ENCODE data around the gene SH3RF3. TPM values are rescaled to one million over a fixed set of nuclear protein-coding genes. Genes with fewer than 3 reads are reported as not detected.

SH3RF3 gene
- total and polyA plus RNA-seq, 10 of the 15 experiments (the other 5 are each of a cell fraction or from before 2014, with no cell fraction given) = 0.08 to 8.8 (median 2.3) TPM

GRCh38 chr2:109422758-109423500 is 293.9 kb downstream of the SH3RF3 start:
- ChIA-PET CTCF (no interaction called here), RAD21 (ENCODE audit: unreplicated experiment) (no interaction called here), SMC1A (ENCODE audit: uncharacterized antibody, unreplicated experiment) (no interaction called here), POLR2A (no interaction called here)
- intact Hi-C loops (cut with micrococcal nuclease; ENCODE audit: unreplicated experiment) = no loop called here
- Histone ChIP-seq H3K4me3 (no peak overlapping the region), H3K36me3 (ENCODE audit: control insufficient read depth in 2 of 2, insufficient read depth in 2 of 2, low read length in 1 of 2) (no peaks in the 10 kb centered on the region), H3K27me3 (replicated peaks in 1 of 2; ENCODE audit: control insufficient read depth in 2 of 2, insufficient read depth in 2 of 2, low read length in 1 of 2) (no peaks in the 10 kb centered on the region), H4K20me1 (ENCODE audit: control insufficient read depth, insufficient read depth) (no peaks in the 10 kb centered on the region), H3K4me1 (ENCODE audit: control insufficient read depth, insufficient read depth, low read length) (no peaks in the 10 kb centered on the region), H3K9ac (ENCODE audit: control insufficient read depth, insufficient read depth, low read length) (no peak overlapping the region), H2AFZ (ENCODE audit: control insufficient read depth, low read depth, low read length) (no peak overlapping the region), H3K4me2 (ENCODE audit: control insufficient read depth, insufficient read depth) (no peak overlapping the region), H3K79me2 (ENCODE audit: control insufficient read depth, insufficient read depth, low read length) (no peaks in the 10 kb centered on the region), H3K27ac (ENCODE audit: control insufficient read depth, insufficient read depth) (no peak overlapping the region), H3K9me3 (replicated peaks; ENCODE audit: control insufficient read depth, insufficient read depth, low read length) (no peaks in the 10 kb centered on the region)
- no peak for TF ChIP-seq WRNIP1 (IDR thresholded peaks at IDR 0.05; ENCODE audit: borderline replicate concordance, low read depth, low read length)
- TF ChIP-seq SREBF2 (IDR thresholded peaks at IDR 0.05; ENCODE audit: low read length) = no peak
- no peak for TF ChIP-seq MYC (IDR thresholded peaks at IDR 0.05; ENCODE audit: insufficient read depth, insufficient read length, insufficient replicate concordance, low read length, severe bottlenecking)
- no peak for TF ChIP-seq NFYB (IDR thresholded peaks at IDR 0.05; ENCODE audit: insufficient read depth, low read depth, low read length)
- TF ChIP-seq IRF3 (IDR thresholded peaks at IDR 0.05) = no peak
- no peak for TF ChIP-seq KAT2A (conservative IDR thresholded peaks at IDR 0.05; ENCODE audit: control insufficient read depth, low read depth, low read length)
- no peak for TF ChIP-seq GATAD2B (conservative IDR thresholded peaks at IDR 0.05; ENCODE audit: low read depth)
- no peak for TF ChIP-seq NKRF (conservative IDR thresholded peaks at IDR 0.05)
- no peak for TF ChIP-seq PAX8 (IDR thresholded peaks at IDR 0.05)
- BruUV-seq (replicated peaks) = no TSS peak
- FAIRE-seq (no peak), ATAC-seq (no peak), DNase-seq (ENCODE audit: low read depth, low spot score) (no peak)
- in situ Hi-C loops (cut with MboI) = no loop called here
- WGBS (ENCODE audit: insufficient coverage, insufficient replicate concordance, low lambda C conversion rate, missing lambda C conversion rate) = 27% methylated on average over 16 of the region's 16 CpGs

Measured in GM12878 (cell line).